ENCODE measurements around the gene CCDC146. TPM values are rescaled to one million over a fixed set of nuclear protein-coding genes. Genes with fewer than 3 reads are reported as not detected.
"Not testable (repeated sequence)": the region's sequence is repeated elsewhere in the genome, so short reads cannot be mapped to it uniquely, and the experiment has no call there.

The CCDC146 gene
- total and polyA plus RNA-seq, 8 donors = 2.5 to 7.9 (median 3.3) TPM

DNA sequence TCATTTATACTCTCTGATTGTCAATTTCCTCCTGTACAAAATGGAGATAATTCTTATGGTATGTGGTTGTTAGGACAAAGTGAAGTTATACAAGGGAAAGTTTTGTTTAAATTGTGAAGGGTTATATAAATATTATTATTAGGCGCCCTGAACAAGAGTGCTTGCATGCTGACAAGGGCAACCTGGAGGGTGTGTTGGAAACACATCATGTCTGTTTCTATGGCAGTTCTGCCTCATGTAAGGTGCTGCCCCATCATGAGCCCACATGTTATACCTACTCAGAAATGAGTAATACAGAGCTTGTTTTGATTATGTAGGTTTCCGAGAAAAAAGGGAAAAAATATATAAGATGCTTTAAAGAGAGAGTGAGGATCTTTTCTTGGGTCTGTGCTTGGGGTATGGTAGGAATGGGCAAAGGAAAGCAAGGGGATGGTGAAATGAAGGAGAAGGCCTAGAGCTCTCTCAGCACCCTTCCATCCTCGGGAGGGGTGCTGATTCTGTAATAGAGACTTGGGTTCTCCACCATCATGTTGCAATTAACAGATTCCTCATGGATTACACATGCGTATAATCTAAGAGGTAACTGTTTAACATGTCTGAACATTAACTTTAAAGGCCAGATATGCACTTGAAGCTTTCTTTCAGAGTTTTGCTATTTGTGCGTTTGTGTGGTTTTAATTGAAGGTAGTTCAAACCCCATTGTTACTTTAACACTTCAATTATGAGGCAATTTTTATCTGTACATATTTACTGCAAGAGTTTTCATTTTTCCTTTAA, 33.4 kb downstream of the CCDC146 start:
- 67 to 68% methylated on average over 4 of the region's 5 CpGs for WGBS, 2 donors

DNA sequence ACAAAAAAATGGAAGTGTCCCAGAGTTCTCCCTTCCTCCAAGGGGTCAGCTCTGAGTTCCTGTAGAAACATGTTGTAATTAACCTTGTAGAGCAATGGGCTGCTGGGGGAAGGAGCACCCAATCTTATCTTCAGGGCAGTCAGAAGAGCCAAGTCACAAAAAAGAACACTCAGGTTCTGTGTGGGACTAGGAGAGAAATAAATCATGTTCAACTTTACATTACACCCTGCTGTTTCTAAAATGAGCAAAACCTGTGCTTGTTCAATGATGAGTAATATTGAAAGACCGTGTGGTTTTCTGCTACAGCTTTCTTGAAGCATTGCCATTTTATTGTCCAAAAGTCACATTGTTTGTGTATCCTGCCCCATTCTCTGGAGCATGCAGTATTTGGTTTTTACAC, 34.6 kb downstream of the CCDC146 start:
- H3K4me3 ChIP-seq; H3K27ac ChIP-seq; H3K9me3 ChIP-seq; H3K4me1 ChIP-seq; intact Hi-C loops (cut with DNase I); DNase-seq; FAIRE-seq; H3K36me3 ChIP-seq; H3K27me3 ChIP-seq: not testable (repeated sequence)
- ATAC-seq = peak in 1 of 4 donors; percentile 21
- no CpG with 5 or more reads among the region's 1 CpG for WGBS, 2 donors

More for the DNA sequence above, 33.4 kb downstream of the CCDC146 start:
- H3K4me1 ChIP-seq; H3K27ac ChIP-seq; H3K36me3 ChIP-seq; intact Hi-C loops (cut with DNase I); H3K27me3 ChIP-seq; DNase-seq; H3K4me3 ChIP-seq; H3K9me3 ChIP-seq; FAIRE-seq; ATAC-seq: not testable (repeated sequence)

DNA sequence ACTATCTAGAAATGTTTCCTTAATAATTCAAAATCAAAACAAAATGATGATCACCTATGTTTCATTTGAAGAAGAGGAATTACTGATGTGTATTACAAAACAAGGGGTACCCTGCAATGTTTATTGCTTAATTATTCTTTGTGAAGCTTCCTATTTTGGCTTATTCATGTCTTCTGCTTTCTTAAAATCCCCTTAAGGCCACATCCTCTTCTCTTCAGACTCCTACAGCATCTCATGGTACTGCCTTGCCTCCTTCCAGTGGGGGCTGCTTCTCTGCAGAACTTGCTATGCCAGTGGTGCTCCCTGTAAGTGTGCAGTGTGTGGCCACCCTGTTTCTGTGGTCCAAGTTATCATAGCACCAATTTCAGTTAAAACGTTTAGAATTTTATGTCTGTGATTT, 35.0 kb downstream of the CCDC146 start:
- no peak for DNase-seq
- H3K36me3 ChIP-seq = no peaks in the 10 kb centered on the region
- TF ChIP-seq, protein P1, sequence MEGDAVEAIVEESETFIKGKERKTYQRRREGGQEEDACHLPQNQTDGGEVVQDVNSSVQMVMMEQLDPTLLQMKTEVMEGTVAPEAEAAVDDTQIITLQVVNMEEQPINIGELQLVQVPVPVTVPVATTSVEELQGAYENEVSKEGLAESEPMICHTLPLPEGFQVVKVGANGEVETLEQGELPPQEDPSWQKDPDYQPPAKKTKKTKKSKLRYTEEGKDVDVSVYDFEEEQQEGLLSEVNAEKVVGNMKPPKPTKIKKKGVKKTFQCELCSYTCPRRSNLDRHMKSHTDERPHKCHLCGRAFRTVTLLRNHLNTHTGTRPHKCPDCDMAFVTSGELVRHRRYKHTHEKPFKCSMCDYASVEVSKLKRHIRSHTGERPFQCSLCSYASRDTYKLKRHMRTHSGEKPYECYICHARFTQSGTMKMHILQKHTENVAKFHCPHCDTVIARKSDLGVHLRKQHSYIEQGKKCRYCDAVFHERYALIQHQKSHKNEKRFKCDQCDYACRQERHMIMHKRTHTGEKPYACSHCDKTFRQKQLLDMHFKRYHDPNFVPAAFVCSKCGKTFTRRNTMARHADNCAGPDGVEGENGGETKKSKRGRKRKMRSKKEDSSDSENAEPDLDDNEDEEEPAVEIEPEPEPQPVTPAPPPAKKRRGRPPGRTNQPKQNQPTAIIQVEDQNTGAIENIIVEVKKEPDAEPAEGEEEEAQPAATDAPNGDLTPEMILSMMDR (IDR thresholded peaks at IDR 0.05) = no peak
- intact Hi-C loops (cut with DNase I) = no loop called here
- no peak for FAIRE-seq
- no peaks in the 10 kb centered on the region for H3K27me3 ChIP-seq
- no peaks in the 10 kb centered on the region for H3K4me1 ChIP-seq
- no peaks in the 10 kb centered on the region for H3K9me3 ChIP-seq
- ATAC-seq = peak in 2 of 4 donors; percentile 35 to 63
- 13 to 17% methylated on average over 1 of the region's 1 CpG for WGBS, 2 donors
- no peak overlapping the region for H3K27ac ChIP-seq
- H3K4me3 ChIP-seq = no peak overlapping the region

DNA sequence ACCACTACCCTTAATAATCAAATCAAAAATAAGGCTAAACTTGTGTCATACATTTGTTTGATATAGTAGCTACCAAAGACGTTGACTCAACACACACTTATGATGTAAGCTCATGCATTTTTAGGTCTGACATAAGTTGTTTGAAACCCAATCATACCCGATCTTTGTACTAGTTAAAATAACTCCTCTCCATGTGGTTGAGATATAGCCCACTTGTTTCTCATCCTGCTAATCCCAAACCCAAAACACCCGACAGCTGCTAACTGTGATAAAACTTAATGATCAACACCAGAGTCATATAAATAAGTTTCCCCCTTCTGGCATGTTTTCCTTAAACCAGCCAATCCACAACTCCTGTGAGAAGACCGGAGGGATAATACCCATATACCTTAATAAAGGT, 48.7 kb downstream of the CCDC146 start:
- ATAC-seq; intact Hi-C loops (cut with DNase I); H3K36me3 ChIP-seq; H3K27ac ChIP-seq; DNase-seq; H3K27me3 ChIP-seq; H3K4me1 ChIP-seq; H3K9me3 ChIP-seq; H3K4me3 ChIP-seq; FAIRE-seq: not testable (repeated sequence)
- WGBS, 2 donors = 86 to 91% methylated on average over 4 of the region's 4 CpGs

DNA sequence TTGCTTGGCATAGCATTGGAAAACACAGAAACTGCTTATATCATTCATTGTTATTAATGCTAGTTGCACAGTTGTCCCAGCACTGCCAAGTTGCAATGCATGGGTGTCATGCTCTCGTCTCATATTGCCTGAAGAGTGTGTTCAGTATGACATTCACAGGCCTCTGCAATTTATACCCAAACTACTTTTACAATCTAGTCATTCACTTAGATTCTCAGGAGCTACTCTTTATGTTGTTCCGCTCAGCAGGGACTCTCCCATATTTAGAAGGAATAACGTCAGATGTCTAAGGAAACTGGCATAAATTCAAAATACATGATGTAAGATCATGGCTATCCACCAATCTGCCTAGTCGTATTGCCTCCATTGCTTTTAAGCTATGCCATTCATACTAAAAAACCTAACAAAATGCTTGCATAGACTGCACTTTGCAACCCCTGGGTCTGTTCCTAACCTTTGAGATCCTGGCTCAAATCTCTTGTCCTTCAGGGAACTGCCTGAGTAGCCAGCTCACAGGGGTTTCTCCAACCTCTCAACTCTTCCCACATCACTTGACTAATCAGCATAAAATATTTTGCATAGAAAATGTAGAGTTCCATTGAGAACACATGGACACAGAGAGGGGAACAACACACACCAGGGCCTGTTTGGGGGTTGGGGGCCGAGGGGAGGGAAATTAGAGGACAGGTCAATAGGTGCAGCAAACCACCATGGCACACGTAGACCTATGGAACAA, 50.2 kb downstream of the CCDC146 start:
- H3K27me3 ChIP-seq; intact Hi-C loops (cut with DNase I); H3K9me3 ChIP-seq; H3K4me1 ChIP-seq; H3K36me3 ChIP-seq; DNase-seq; H3K4me3 ChIP-seq; H3K27ac ChIP-seq; FAIRE-seq; ATAC-seq: not testable (repeated sequence)
- WGBS, 2 donors = 86 to 94% methylated on average over 6 of the region's 6 CpGs

DNA sequence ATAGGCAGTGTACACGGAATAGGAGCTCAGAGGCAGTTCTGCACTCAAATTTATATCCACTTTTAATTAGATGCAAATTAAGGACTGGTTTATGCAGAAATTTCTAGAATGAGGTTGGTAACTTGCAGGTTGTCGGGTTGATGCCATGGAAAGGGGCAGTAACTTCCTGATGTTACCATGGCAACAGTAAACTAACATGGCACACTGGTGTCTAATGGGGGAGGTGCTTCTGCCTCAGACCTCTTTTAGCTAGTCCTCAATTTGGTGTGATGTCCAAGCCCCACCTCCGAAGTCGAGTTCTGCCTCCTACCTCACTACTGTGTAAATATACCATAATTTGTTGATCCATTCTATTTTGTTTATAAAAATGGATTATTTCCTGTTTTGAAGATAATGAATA, 52.0 kb downstream of the CCDC146 start:
- intact Hi-C loops (cut with DNase I); H3K4me1 ChIP-seq; ATAC-seq; H3K4me3 ChIP-seq; DNase-seq; H3K36me3 ChIP-seq; H3K9me3 ChIP-seq; H3K27ac ChIP-seq; FAIRE-seq; H3K27me3 ChIP-seq: not testable (repeated sequence)
- 82 to 89% methylated on average over 3 of the region's 4 CpGs for WGBS, 2 donors

DNA sequence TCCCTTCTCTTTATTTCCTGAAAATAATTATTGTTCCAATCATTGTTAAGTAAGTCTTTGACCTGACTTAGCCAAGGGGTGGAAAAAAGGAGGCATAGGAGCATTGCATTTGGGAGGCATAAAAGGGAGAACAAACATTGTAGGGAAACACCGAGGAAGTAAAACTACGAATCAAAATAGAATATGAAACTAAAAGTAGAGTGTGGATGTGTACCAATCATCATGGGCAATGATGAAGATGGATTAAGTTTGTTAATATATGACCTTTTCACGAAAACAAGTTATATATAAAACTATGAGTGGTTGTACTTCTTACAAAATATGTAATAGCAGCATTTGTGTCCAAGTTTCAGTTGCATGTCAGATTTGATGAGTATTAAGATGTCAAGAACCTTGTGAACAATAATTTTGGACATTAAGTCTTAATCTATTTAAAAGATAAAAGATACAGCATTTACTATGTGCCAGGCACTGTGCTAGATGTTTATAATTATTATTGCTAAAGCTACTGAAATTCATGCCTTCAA, 52.9 kb downstream of the CCDC146 start:
- H3K27ac ChIP-seq; H3K9me3 ChIP-seq; H3K4me1 ChIP-seq; H3K27me3 ChIP-seq; H3K36me3 ChIP-seq; ATAC-seq; intact Hi-C loops (cut with DNase I); DNase-seq; H3K4me3 ChIP-seq; FAIRE-seq: not testable (repeated sequence)
- 67 to 68% methylated on average over 1 of the region's 3 CpGs for WGBS, 2 donors

DNA sequence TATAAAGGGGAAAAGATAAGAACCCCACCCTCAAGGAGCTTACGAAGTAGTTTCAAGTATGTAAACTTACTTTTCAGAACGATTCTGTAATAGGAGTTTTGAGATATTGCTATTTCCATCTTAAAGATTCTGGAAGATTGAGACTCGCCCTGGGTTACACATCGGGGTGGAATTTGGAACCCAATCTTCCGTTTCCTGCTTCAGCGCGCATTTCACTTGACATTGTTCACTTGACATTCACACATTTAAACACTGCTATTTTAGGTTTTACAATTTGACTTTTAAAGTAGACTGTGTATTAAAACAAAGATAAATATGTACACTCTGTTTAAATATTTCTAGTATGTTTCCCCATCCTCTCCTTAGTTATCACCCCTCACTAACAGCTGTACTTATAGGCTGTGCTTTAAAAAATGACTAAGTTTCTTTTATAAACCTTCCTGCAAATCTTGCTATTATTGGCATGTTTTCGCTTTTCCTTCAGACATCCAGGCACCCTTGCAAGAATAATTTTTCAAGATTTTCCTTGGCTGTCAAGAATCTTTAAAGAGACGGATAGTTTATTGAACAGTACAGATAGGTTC, 55.0 kb downstream of the CCDC146 start:
- H3K4me3 ChIP-seq; intact Hi-C loops (cut with DNase I); ATAC-seq; H3K4me1 ChIP-seq; DNase-seq; H3K36me3 ChIP-seq; H3K9me3 ChIP-seq; FAIRE-seq; H3K27ac ChIP-seq; H3K27me3 ChIP-seq: not testable (repeated sequence)
- 88 to 94% methylated on average over 9 of the region's 9 CpGs for WGBS, 2 donors

DNA sequence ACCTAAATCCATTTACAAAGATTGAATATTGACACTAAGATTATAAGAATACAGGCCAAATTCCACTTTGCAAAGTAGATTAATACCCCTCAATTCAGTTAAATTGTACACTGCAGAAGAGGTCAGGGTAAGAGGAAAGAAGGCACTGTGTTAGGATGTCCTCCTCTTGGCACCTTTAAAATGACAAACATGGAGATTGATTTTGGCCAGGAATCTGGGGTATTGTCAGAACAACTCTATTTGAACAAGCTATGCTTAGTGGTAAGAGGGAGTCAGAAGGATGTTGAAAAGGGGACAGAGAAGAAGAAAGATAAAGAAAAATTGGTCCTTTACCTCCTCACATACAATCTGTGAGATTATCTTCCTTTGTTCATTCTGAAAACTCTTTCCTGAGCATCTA, 55.6 kb downstream of the CCDC146 start:
- H3K4me3 ChIP-seq; ATAC-seq; H3K36me3 ChIP-seq; H3K27me3 ChIP-seq; H3K9me3 ChIP-seq; intact Hi-C loops (cut with DNase I); DNase-seq; H3K4me1 ChIP-seq; H3K27ac ChIP-seq; FAIRE-seq: not testable (repeated sequence)

Data from pancreas (tissue), 10 donors.